HepG2 (cell line): ENCODE results near the gene NDUFS6. TPM values are rescaled to one million over a fixed set of nuclear protein-coding genes. Genes with fewer than 3 reads are reported as not detected.
A peak's percentile ranks its signal among the peaks of the same experiment; 100 is the strongest.

ENCODE experiments used
- ARNTL ChIP-seq: sonication (generic); formaldehyde crosslinking; IDR thresholded peaks from 2 replicates; pipeline ENCODE4 v1.4.0; 2020; ENCODE audit warnings: mild to moderate bottlenecking, missing genetic modification reagents
- BHLHE40 ChIP-seq: IDR thresholded peaks from 2 replicates; pipeline ENCODE4 v1.6.1; 2011; ENCODE audit warnings: low read length, improper control_type of control experiment
- ESRRA ChIP-seq: sonication (generic); formaldehyde crosslinking; IDR thresholded peaks from 2 replicates; pipeline ENCODE4 v1.5.1; 2020; ENCODE audit warnings: mild to moderate bottlenecking, low read depth, missing genetic modification reagents
- FOSL1 ChIP-seq: sonication (generic); formaldehyde crosslinking; IDR thresholded peaks from 2 replicates; pipeline ENCODE4 v1.9.0; 2021; ENCODE audit warnings: missing genetic modification reagents, borderline replicate concordance
- GABPB1 ChIP-seq: IDR thresholded peaks from 2 replicates; pipeline ENCODE4 v1.6.1; 2016; ENCODE audit warnings: mild to moderate bottlenecking, missing genetic modification reagents, moderate library complexity, missing compliant biosample characterization
- HDAC2 ChIP-seq: sonication (generic); formaldehyde crosslinking; IDR thresholded peaks from 2 replicates; pipeline ENCODE4 v1.4.0; 2020; ENCODE audit warnings: missing genetic modification reagents
- HNF4A ChIP-seq: sonication (generic); formaldehyde crosslinking; IDR thresholded peaks from 2 replicates; pipeline ENCODE4 v1.4.0; 2020; ENCODE audit warnings: missing genetic modification reagents
- MNT ChIP-seq: fragments of 450-650 bp; IDR thresholded peaks from 2 replicates; pipeline ENCODE4 v1.6.1; 2016
- MYNN ChIP-seq: sonication (generic); formaldehyde crosslinking; IDR thresholded peaks from 2 replicates; pipeline ENCODE4 v1.4.0; 2020; ENCODE audit warnings: mild to moderate bottlenecking, low read depth, missing genetic modification reagents
- PHF20 ChIP-seq: sonication (generic); formaldehyde crosslinking; IDR thresholded peaks from 2 replicates; pipeline ENCODE4 v1.5.0; 2020; ENCODE audit warnings: mild to moderate bottlenecking, missing genetic modification reagents
- REPIN1 ChIP-seq: sonication (generic); formaldehyde crosslinking; IDR thresholded peaks from 2 replicates; pipeline ENCODE4 v1.8.0; 2022; ENCODE audit warnings: missing genetic modification reagents, low read depth, mild to moderate bottlenecking, borderline replicate concordance
- SOX5 ChIP-seq: IDR thresholded peaks from 2 replicates; pipeline ENCODE4 v1.6.1; 2016; ENCODE audit warnings: borderline replicate concordance
- SPEN ChIP-seq: sonication (generic); formaldehyde crosslinking; IDR thresholded peaks from 2 replicates; pipeline ENCODE4 v1.5.1; 2020; ENCODE audit warnings: low read depth, mild to moderate bottlenecking, missing genetic modification reagents
- ZFP90 ChIP-seq: sonication (generic); formaldehyde crosslinking; IDR thresholded peaks from 2 replicates; pipeline ENCODE4 v1.8.0; 2022; ENCODE audit warnings: missing genetic modification reagents, mild to moderate bottlenecking, inconsistent platforms, borderline replicate concordance
- ZFX ChIP-seq: sonication (generic); formaldehyde crosslinking; IDR thresholded peaks from 2 replicates; pipeline ENCODE4 v1.4.0; 2020; ENCODE audit warnings: mild to moderate bottlenecking, low read depth, missing genetic modification reagents, moderate library complexity
- ZFY ChIP-seq: sonication (generic); formaldehyde crosslinking; IDR thresholded peaks from 2 replicates; pipeline ENCODE4 v1.4.0; 2020; ENCODE audit warnings: missing genetic modification reagents
- ZNF512B ChIP-seq: sonication (generic); formaldehyde crosslinking; IDR thresholded peaks from 2 replicates; pipeline ENCODE4 v1.5.1; 2020; ENCODE audit warnings: missing genetic modification reagents, mild to moderate bottlenecking, borderline replicate concordance
- ZNF615 ChIP-seq: sonication (generic); formaldehyde crosslinking; IDR thresholded peaks from 2 replicates; pipeline ENCODE4 v1.5.0; 2020; ENCODE audit warnings: mild to moderate bottlenecking, missing genetic modification reagents, borderline replicate concordance
- ZSCAN25 ChIP-seq: sonication (generic); formaldehyde crosslinking; IDR thresholded peaks from 2 replicates; pipeline ENCODE4 v1.8.0; 2022; ENCODE audit warnings: mild to moderate bottlenecking, missing genetic modification reagents
- ZSCAN29 ChIP-seq: sonication (generic); formaldehyde crosslinking; conservative IDR thresholded peaks from 2 replicates; pipeline ENCODE4 v1.4.0; 2020; ENCODE audit warnings: mild to moderate bottlenecking, missing genetic modification reagents
- ZSCAN30 ChIP-seq: sonication (generic); formaldehyde crosslinking; IDR thresholded peaks from 2 replicates; pipeline ENCODE4 v1.5.0; 2020; ENCODE audit warnings: mild to moderate bottlenecking, missing genetic modification reagents
- polyA plus RNA-seq, 8 experiments: library from polyadenylated mRNA; depleted of rRNA in 3 of 8; stranded (reverse) in 7 of 8; unstranded in 1 of 8; fragments of >200 nt; fragmentation: Illumina TruSeq in 4 of 8; extraction: Trizol in 4 of 8; gene quantifications; 2 replicates each; pipeline versions ENCODE4 v1.2.1 to v1.2.3, GENCODE V29; 2011 to 2016; ENCODE audit warnings: low read depth in 4 of 8, missing spikeins in 1 of 8, mixed read lengths in 1 of 8; ENCODE audit not compliant: insufficient read depth in 1 of 8
- total RNA-seq, 5 experiments: library from RNA; depleted of rRNA; stranded (reverse); fragments of >200 nt; fragmentation: Illumina TruSeq; extraction: Trizol; gene quantifications; 2 replicates each; pipeline ENCODE4 v1.2.3, GENCODE V29; 2016; ENCODE audit warnings: low read depth in 1 of 5
- TF ChIP-seq, protein P1 (sequence below): sonication (generic); formaldehyde crosslinking; IDR thresholded peaks from 2 replicates; pipeline ENCODE4 v1.4.0; 2020; ENCODE audit warnings: missing genetic modification reagents
- TF ChIP-seq, protein P2 (sequence below), 2 experiments: fragments of 450-650 bp in 1 of 2; sonication (generic) in 1 of 2; formaldehyde crosslinking; IDR thresholded peaks; 2 replicates each; pipeline versions ENCODE4 v1.5.0 to v1.8.0; 2020 to 2022; ENCODE audit warnings: mild to moderate bottlenecking in 1 of 2, missing genetic modification reagents in 1 of 2
- TF ChIP-seq, protein P3 (sequence below): sonication (generic); formaldehyde crosslinking; IDR thresholded peaks from 2 replicates; pipeline ENCODE4 v1.4.0; 2020; ENCODE audit warnings: missing genetic modification reagents

NDUFS6 gene
- total and polyA plus RNA-seq, 2 of the 13 experiments (the other 11 are each of a cell fraction or from before 2014, with no cell fraction given) = 23.7 to 50.4 TPM

- TF ChIP-seq SOX5 (CRISPR knock-in tag) = no peak
- TF ChIP-seq, protein P1, sequence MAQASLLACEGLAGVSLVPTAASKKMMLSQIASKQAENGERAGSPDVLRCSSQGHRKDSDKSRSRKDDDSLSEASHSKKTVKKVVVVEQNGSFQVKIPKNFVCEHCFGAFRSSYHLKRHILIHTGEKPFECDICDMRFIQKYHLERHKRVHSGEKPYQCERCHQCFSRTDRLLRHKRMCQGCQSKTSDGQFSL = peak; percentile 92
- no peak for TF ChIP-seq ZSCAN29
- TF ChIP-seq ZFX (CRISPR knock-in tag) = peak; percentile 77
- no peak for TF ChIP-seq ZSCAN30 (CRISPR knock-in tag)
- TF ChIP-seq, protein P2, sequence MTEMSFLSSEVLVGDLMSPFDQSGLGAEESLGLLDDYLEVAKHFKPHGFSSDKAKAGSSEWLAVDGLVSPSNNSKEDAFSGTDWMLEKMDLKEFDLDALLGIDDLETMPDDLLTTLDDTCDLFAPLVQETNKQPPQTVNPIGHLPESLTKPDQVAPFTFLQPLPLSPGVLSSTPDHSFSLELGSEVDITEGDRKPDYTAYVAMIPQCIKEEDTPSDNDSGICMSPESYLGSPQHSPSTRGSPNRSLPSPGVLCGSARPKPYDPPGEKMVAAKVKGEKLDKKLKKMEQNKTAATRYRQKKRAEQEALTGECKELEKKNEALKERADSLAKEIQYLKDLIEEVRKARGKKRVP (CRISPR knock-in tag; IDR thresholded peaks at IDR 0.05) = no peak
- no peak for TF ChIP-seq ZFP90 (CRISPR knock-in tag)
- TF ChIP-seq HNF4A (CRISPR knock-in tag) = peak; percentile 34; the same call in 1 of the 2 replicates
- no peak for TF ChIP-seq HDAC2 (CRISPR knock-in tag)
- no peak for TF ChIP-seq ZNF512B (CRISPR knock-in tag)
- TF ChIP-seq MNT = no peak
- TF ChIP-seq REPIN1 (CRISPR knock-in tag) = no peak
- peak; percentile 41; the same call in 1 of the 2 replicates for TF ChIP-seq GABPB1
- TF ChIP-seq BHLHE40 = peak; percentile 67
- TF ChIP-seq, protein P3, sequence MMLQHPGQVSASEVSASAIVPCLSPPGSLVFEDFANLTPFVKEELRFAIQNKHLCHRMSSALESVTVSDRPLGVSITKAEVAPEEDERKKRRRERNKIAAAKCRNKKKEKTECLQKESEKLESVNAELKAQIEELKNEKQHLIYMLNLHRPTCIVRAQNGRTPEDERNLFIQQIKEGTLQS (CRISPR knock-in tag) = no peak
- no peak for TF ChIP-seq ZNF615 (CRISPR knock-in tag)
- no peak; the same call in 1 of the 2 replicates for TF ChIP-seq PHF20 (CRISPR knock-in tag)
- TF ChIP-seq ESRRA (CRISPR knock-in tag) = peak; percentile 90; the same call in 1 of the 2 replicates
- no peak for TF ChIP-seq FOSL1 (CRISPR knock-in tag)
- no peak for TF ChIP-seq ARNTL (CRISPR knock-in tag)
- TF ChIP-seq MYNN (CRISPR knock-in tag) = no peak
- TF ChIP-seq ZFY (CRISPR knock-in tag) = peak; percentile 56
- TF ChIP-seq ZSCAN25 (CRISPR knock-in tag) = 0 out of 2 replicates have a peak, but pooled peaks have one; percentile 49
- TF ChIP-seq SPEN = peak; percentile 67
Observed at GRCh38 chr5:1836891-1837880, 36.0 kb downstream of the NDUFS6 start (continued).
